SK-N-SH treated with all-trans-retinoic acid at 6 μM for 48 hours (cell line): ENCODE results near the gene WFDC1.
"Not testable (repeated sequence)": the region's sequence is repeated elsewhere in the genome, so short reads cannot be mapped to it uniquely, and the experiment has no call there.

Experiments used
- ATAC-seq: fragments of 200-7000 bp; cut with Tn5 transposase; 3 replicates; pipeline ENCODE4 v1.9.1; 2020; ENCODE audit warnings: mild to moderate bottlenecking, moderate library complexity
- ARNTL ChIP-seq: fragments of 450-650 bp; formaldehyde crosslinking; IDR thresholded peaks from 2 replicates; pipeline ENCODE4 v1.5.0; 2020; ENCODE audit warnings: low read depth, mild to moderate bottlenecking, moderate library complexity, borderline replicate concordance
- BACH2 ChIP-seq: fragments of 250-450 bp; sonication (Bioruptor Pico); IDR thresholded peaks from 2 replicates; pipeline ENCODE4 v1.9.0; 2021; ENCODE audit warnings: mild to moderate bottlenecking, borderline replicate concordance
- CSDC2 ChIP-seq: fragments of 250-450 bp; sonication (Bioruptor Pico); IDR thresholded peaks from 2 replicates; pipeline ENCODE4 v1.5.0; 2020; ENCODE audit warnings: mild to moderate bottlenecking, moderate library complexity
- ESRRG ChIP-seq: fragments of 250-450 bp; sonication (Bioruptor Pico); IDR thresholded peaks from 2 replicates; pipeline ENCODE4 v1.6.1; 2021; ENCODE audit warnings: mild to moderate bottlenecking
- GLIS3 ChIP-seq: fragments of 250-450 bp; sonication (Bioruptor Pico); IDR thresholded peaks from 2 replicates; pipeline ENCODE4 v1.5.0; 2020; ENCODE audit warnings: mild to moderate bottlenecking, moderate library complexity
- ISL1 ChIP-seq: fragments of 250-450 bp; sonication (Bioruptor Pico); IDR thresholded peaks from 2 replicates; pipeline ENCODE4 v2.1.2; 2022; ENCODE audit warnings: mild to moderate bottlenecking, moderate library complexity
- OSR1 ChIP-seq: fragments of 250-450 bp; sonication (Bioruptor Pico); IDR thresholded peaks from 2 replicates; pipeline ENCODE4 v1.8.0; 2022; ENCODE audit warnings: moderate library complexity, mild to moderate bottlenecking, inconsistent platforms
- PPARA ChIP-seq: fragments of 250-450 bp; sonication (Bioruptor Pico); IDR thresholded peaks from 2 replicates; pipeline ENCODE4 v1.5.0; 2020; ENCODE audit warnings: mild to moderate bottlenecking, borderline replicate concordance
- RARB ChIP-seq: fragments of 250-450 bp; sonication (Bioruptor Pico); IDR thresholded peaks from 2 replicates; pipeline ENCODE4 v1.8.0; 2021; ENCODE audit warnings: mild to moderate bottlenecking, moderate library complexity
- SNAI2 ChIP-seq: fragments of 250-450 bp; sonication (Bioruptor Pico); IDR thresholded peaks from 2 replicates; pipeline ENCODE4 v1.5.0; 2020; ENCODE audit warnings: mild to moderate bottlenecking, moderate library complexity
- TCF4 ChIP-seq: fragments of 250-450 bp; sonication (Bioruptor Pico); IDR thresholded peaks from 2 replicates; pipeline ENCODE4 v1.8.0; 2021; ENCODE audit warnings: mild to moderate bottlenecking, moderate library complexity, borderline replicate concordance
- TOX ChIP-seq: fragments of 250-450 bp; sonication (Bioruptor Pico); IDR thresholded peaks from 2 replicates; pipeline ENCODE4 v1.8.0; 2021; ENCODE audit warnings: mild to moderate bottlenecking, moderate library complexity, borderline replicate concordance
- ZC3H10 ChIP-seq: fragments of 250-450 bp; sonication (Bioruptor Pico); IDR thresholded peaks from 2 replicates; pipeline ENCODE4 v1.5.1; 2021; ENCODE audit warnings: mild to moderate bottlenecking, moderate library complexity
- ZFP30 ChIP-seq: fragments of 450-650 bp; formaldehyde crosslinking; IDR thresholded peaks from 2 replicates; pipeline ENCODE4 v1.5.0; 2022; ENCODE audit warnings: mild to moderate bottlenecking, moderate library complexity
- ZNF565 ChIP-seq: fragments of 450-650 bp; formaldehyde crosslinking; conservative IDR thresholded peaks from 2 replicates; pipeline ENCODE4 v1.5.0; 2020; ENCODE audit warnings: low read depth, mild to moderate bottlenecking, moderate library complexity
- ZNF70 ChIP-seq: fragments of 450-650 bp; formaldehyde crosslinking; IDR thresholded peaks from 2 replicates; pipeline ENCODE4 v1.5.0; 2020; ENCODE audit warnings: mild to moderate bottlenecking, moderate library complexity
- ZNF8 ChIP-seq: fragments of 450-650 bp; formaldehyde crosslinking; IDR thresholded peaks from 2 replicates; pipeline ENCODE4 v1.5.0; 2020; ENCODE audit warnings: mild to moderate bottlenecking, moderate library complexity
- TF ChIP-seq, protein P1 (sequence below): fragments of 250-450 bp; sonication (Bioruptor Pico); IDR thresholded peaks from 2 replicates; pipeline ENCODE4 v1.5.1; 2020; ENCODE audit warnings: low read depth, mild to moderate bottlenecking, moderate library complexity
- TF ChIP-seq, protein P2 (sequence below): fragments of 250-450 bp; sonication (Bioruptor Pico); IDR thresholded peaks from 2 replicates; pipeline ENCODE4 v1.5.0; 2020; ENCODE audit warnings: mild to moderate bottlenecking, moderate library complexity
- TF ChIP-seq, protein P3 (sequence below): fragments of 250-450 bp; sonication (Bioruptor Pico); IDR thresholded peaks from 2 replicates; pipeline ENCODE4 v1.5.1; 2021; ENCODE audit warnings: mild to moderate bottlenecking, moderate library complexity
- TF ChIP-seq, protein P4 (sequence below): fragments of 250-450 bp; sonication (Bioruptor Pico); IDR thresholded peaks from 2 replicates; pipeline ENCODE4 v1.8.0; 2020; ENCODE audit warnings: mild to moderate bottlenecking, moderate library complexity, borderline replicate concordance
- TF ChIP-seq, protein P5 (sequence below): fragments of 250-450 bp; sonication (Bioruptor Pico); IDR thresholded peaks from 2 replicates; pipeline ENCODE4 v1.8.0; 2021; ENCODE audit warnings: low read depth, mild to moderate bottlenecking, moderate library complexity, borderline replicate concordance

WFDC1 gene

DNA sequence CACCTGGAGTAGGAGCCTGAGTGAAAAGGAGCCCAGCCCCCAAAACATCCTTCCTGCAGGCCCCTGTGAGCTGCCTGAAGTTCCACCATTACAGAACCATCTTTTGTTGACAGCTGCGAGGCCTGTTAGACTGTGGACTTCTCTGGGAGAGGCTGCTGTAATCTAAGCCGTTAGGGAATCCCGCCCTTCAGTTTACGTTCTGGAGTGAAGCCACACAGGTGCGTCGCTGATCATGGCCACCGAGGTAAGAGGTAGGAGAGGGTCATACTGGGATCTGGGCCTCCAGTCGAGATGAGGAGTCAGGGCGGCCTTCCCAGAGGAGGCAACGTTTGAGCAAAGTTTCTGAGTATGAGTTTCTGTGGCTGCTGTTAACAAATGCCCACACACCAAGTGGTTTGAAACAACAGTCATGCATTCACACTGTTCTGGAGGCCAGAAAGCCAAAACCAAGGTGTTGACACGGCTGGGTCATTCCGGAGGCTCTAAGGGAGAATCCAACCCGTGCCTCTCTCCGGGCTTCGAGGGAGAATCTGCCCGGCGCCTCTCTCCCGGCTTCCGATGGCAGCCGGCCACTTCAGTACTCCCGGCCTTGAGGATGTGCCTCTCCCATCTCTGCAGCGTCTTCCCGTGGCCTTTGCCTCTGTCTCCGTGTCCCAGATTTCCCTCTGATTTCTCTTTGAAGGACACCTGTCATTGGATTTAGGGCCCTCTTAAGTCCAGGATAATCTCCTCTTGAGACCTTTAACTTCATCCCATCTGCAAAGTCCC lies 47.0 kb downstream of the WFDC1 start (continued):
- TF ChIP-seq, protein P1, sequence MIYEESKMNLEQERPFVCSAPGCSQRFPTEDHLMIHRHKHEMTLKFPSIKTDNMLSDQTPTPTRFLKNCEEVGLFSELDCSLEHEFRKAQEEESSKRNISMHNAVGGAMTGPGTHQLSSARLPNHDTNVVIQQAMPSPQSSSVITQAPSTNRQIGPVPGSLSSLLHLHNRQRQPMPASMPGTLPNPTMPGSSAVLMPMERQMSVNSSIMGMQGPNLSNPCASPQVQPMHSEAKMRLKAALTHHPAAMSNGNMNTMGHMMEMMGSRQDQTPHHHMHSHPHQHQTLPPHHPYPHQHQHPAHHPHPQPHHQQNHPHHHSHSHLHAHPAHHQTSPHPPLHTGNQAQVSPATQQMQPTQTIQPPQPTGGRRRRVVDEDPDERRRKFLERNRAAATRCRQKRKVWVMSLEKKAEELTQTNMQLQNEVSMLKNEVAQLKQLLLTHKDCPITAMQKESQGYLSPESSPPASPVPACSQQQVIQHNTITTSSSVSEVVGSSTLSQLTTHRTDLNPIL, result no peak
- no peak for TF ChIP-seq SNAI2
- TF ChIP-seq, all 23 proteins: peak for 0

DNA sequence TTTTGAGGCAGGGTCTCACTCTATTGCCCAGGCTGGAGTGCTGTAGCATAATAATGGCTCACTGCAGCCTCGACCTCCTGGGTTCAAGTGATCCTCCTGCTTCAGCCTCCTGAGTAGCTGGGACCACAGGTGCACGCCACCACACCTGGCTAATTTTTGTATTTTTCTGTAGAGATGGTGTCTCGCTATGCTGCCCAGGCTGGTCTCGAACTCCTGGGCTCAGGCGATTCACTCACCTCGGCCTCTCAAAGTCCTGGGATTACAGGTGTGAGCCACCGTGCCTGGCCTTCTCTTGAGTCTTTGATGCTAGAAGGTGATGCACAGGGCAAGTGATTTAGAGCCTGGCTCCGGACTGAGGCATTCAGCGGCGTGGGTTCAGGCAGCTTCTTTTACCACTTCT lies 49.1 kb downstream of the WFDC1 start:
- not testable (repeated sequence) for ATAC-seq

DNA sequence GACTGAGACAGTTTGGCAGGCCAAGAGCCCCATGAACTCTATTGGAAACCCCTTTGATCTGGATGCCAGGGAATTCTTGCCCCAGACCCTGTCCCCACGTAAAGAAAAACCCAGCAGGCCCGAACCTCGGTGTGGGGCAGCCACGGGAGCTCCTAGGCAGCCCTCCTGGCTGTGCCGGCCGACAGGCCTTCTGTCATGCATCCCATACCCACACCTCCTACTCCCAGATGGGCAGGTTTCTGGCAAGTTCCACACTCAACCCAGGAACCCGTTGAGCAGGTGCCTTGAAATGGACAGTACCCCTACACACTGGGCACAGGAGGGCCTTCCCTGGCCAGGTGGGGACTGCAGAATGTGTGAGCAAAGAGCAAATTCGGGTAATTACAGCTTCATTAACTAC lies 50.1 kb downstream of the WFDC1 start:
- no peak for ATAC-seq
- no peak for TF ChIP-seq SNAI2
- TF ChIP-seq GLIS3 (CRISPR knock-in tag), result no peak
- TF ChIP-seq, protein P2, sequence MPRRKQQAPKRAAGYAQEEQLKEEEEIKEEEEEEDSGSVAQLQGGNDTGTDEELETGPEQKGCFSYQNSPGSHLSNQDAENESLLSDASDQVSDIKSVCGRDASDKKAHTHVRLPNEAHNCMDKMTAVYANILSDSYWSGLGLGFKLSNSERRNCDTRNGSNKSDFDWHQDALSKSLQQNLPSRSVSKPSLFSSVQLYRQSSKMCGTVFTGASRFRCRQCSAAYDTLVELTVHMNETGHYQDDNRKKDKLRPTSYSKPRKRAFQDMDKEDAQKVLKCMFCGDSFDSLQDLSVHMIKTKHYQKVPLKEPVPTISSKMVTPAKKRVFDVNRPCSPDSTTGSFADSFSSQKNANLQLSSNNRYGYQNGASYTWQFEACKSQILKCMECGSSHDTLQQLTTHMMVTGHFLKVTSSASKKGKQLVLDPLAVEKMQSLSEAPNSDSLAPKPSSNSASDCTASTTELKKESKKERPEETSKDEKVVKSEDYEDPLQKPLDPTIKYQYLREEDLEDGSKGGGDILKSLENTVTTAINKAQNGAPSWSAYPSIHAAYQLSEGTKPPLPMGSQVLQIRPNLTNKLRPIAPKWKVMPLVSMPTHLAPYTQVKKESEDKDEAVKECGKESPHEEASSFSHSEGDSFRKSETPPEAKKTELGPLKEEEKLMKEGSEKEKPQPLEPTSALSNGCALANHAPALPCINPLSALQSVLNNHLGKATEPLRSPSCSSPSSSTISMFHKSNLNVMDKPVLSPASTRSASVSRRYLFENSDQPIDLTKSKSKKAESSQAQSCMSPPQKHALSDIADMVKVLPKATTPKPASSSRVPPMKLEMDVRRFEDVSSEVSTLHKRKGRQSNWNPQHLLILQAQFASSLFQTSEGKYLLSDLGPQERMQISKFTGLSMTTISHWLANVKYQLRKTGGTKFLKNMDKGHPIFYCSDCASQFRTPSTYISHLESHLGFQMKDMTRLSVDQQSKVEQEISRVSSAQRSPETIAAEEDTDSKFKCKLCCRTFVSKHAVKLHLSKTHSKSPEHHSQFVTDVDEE (CRISPR knock-in tag), result no peak
- TF ChIP-seq, protein P1, result no peak
- no peak for TF ChIP-seq ESRRG (CRISPR knock-in tag)
- TF ChIP-seq ZFP30 (CRISPR knock-in tag), result no peak
- TF ChIP-seq, protein P3, sequence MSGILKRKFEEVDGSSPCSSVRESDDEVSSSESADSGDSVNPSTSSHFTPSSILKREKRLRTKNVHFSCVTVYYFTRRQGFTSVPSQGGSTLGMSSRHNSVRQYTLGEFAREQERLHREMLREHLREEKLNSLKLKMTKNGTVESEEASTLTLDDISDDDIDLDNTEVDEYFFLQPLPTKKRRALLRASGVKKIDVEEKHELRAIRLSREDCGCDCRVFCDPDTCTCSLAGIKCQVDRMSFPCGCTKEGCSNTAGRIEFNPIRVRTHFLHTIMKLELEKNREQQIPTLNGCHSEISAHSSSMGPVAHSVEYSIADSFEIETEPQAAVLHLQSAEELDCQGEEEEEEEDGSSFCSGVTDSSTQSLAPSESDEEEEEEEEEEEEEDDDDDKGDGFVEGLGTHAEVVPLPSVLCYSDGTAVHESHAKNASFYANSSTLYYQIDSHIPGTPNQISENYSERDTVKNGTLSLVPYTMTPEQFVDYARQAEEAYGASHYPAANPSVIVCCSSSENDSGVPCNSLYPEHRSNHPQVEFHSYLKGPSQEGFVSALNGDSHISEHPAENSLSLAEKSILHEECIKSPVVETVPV (CRISPR knock-in tag), result no peak
- TF ChIP-seq CSDC2 (CRISPR knock-in tag), result no peak
- no peak for TF ChIP-seq ZC3H10 (CRISPR knock-in tag)
- no peak for TF ChIP-seq BACH2
- TF ChIP-seq RARB, result no peak
- no peak for TF ChIP-seq ZNF70 (CRISPR knock-in tag)
- TF ChIP-seq TOX (CRISPR knock-in tag), result no peak
- no peak for TF ChIP-seq OSR1 (CRISPR knock-in tag)
- TF ChIP-seq ZNF565 (CRISPR knock-in tag), result no peak
- TF ChIP-seq ARNTL (CRISPR knock-in tag), result no peak
- no peak for TF ChIP-seq TCF4 (CRISPR knock-in tag)
- no peak for TF ChIP-seq PPARA
- TF ChIP-seq, protein P4, sequence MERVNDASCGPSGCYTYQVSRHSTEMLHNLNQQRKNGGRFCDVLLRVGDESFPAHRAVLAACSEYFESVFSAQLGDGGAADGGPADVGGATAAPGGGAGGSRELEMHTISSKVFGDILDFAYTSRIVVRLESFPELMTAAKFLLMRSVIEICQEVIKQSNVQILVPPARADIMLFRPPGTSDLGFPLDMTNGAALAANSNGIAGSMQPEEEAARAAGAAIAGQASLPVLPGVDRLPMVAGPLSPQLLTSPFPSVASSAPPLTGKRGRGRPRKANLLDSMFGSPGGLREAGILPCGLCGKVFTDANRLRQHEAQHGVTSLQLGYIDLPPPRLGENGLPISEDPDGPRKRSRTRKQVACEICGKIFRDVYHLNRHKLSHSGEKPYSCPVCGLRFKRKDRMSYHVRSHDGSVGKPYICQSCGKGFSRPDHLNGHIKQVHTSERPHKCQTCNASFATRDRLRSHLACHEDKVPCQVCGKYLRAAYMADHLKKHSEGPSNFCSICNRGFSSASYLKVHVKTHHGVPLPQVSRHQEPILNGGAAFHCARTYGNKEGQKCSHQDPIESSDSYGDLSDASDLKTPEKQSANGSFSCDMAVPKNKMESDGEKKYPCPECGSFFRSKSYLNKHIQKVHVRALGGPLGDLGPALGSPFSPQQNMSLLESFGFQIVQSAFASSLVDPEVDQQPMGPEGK (CRISPR knock-in tag), result no peak

DNA sequence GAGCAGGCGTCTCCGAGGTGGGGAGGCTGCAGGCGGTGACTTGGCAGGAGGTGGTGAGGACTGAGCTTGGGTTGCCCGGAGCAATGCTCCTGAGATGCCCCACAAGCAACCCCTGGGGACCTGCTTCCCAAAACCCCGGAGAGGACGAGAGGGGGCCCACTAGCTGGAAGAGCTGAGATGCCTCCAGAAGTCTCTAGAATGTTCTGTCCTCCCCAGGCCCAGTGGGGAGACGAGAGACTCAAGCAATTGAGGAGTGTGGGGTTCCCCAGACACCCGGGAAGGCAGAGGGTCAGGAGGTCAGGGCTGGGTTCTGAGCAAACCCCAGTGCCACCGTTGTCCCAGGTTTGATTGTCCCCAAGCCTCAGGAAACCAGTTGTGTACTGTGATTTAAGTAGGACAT lies 52.5 kb downstream of the WFDC1 start:
- no peak for ATAC-seq
- TF ChIP-seq ZNF70 (CRISPR knock-in tag) (no peak), TOX (CRISPR knock-in tag) (no peak), SNAI2 (no peak), PPARA (no peak), OSR1 (CRISPR knock-in tag) (no peak), ZNF565 (CRISPR knock-in tag) (no peak), ARNTL (CRISPR knock-in tag) (no peak), ESRRG (CRISPR knock-in tag) (no peak), ZNF8 (CRISPR knock-in tag) (no peak), ZC3H10 (CRISPR knock-in tag) (no peak), ISL1 (no peak), GLIS3 (CRISPR knock-in tag) (no peak), ZFP30 (CRISPR knock-in tag) (no peak), BACH2 (no peak)
- TF ChIP-seq, protein P5, sequence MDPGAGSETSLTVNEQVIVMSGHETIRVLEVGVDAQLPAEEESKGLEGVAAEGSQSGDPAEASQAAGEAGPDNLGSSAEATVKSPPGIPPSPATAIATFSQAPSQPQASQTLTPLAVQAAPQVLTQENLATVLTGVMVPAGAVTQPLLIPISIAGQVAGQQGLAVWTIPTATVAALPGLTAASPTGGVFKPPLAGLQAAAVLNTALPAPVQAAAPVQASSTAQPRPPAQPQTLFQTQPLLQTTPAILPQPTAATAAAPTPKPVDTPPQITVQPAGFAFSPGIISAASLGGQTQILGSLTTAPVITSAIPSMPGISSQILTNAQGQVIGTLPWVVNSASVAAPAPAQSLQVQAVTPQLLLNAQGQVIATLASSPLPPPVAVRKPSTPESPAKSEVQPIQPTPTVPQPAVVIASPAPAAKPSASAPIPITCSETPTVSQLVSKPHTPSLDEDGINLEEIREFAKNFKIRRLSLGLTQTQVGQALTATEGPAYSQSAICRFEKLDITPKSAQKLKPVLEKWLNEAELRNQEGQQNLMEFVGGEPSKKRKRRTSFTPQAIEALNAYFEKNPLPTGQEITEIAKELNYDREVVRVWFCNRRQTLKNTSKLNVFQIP (CRISPR knock-in tag), result no peak
- TF ChIP-seq, protein P1, result no peak
